ENCODE results near the gene CD22.
A peak's percentile ranks its signal among the peaks of the same experiment; 100 is the strongest.

Gene CD22

GRCh38 chr19:35310811-35311465 lies 18.0 kb upstream of the CD22 start:
- no peak for TF ChIP-seq JUND (IDR thresholded peaks at IDR 0.05; ENCODE audit: low read depth)
- no peak for DNase-seq (ENCODE audit: low read depth in 1 of 2, low spot score in 1 of 2)
- in situ Hi-C loops (cut with HindIII; ENCODE audit: low pct_unique_long_range_greater_than_20kb, low sequenced_read_pairs) = no loop called here

- in situ Hi-C loops (cut with HindIII; ENCODE audit: low pct_unique_long_range_greater_than_20kb, low sequenced_read_pairs) = no loop called here
- DNase-seq (ENCODE audit: low read depth in 1 of 2, low spot score in 1 of 2) = peak in 1 of 2 experiments; percentile 48
- no peak for TF ChIP-seq JUND (IDR thresholded peaks at IDR 0.05; ENCODE audit: low read depth)
These were observed 16.9 kb upstream of the CD22 start for GRCh38 chr19:35311901-35312665.

GRCh38 chr19:35313587-35313986 lies 15.4 kb upstream of the CD22 start:
- peak in 1 of 2 experiments; percentile 82 for DNase-seq (ENCODE audit: low read depth in 1 of 2, low spot score in 1 of 2)
- in situ Hi-C loops (cut with HindIII; ENCODE audit: low pct_unique_long_range_greater_than_20kb, low sequenced_read_pairs) = no loop called here
- TF ChIP-seq JUND (IDR thresholded peaks at IDR 0.05; ENCODE audit: low read depth) = no peak

GRCh38 chr19:35314031-35314430 lies 15.0 kb upstream of the CD22 start:
- in situ Hi-C loops (cut with HindIII; ENCODE audit: low pct_unique_long_range_greater_than_20kb, low sequenced_read_pairs) = no loop called here
- no peak for TF ChIP-seq JUND (IDR thresholded peaks at IDR 0.05; ENCODE audit: low read depth)
- no peak for DNase-seq (ENCODE audit: low read depth in 1 of 2, low spot score in 1 of 2)

- in situ Hi-C loops (cut with HindIII; ENCODE audit: low pct_unique_long_range_greater_than_20kb, low sequenced_read_pairs) = no loop called here
- DNase-seq (ENCODE audit: low read depth in 1 of 2, low spot score in 1 of 2) = no peak
- no peak for TF ChIP-seq JUND (IDR thresholded peaks at IDR 0.05; ENCODE audit: low read depth)
These were observed 14.0 kb upstream of the CD22 start for GRCh38 chr19:35314858-35315470.

- TF ChIP-seq JUND (IDR thresholded peaks at IDR 0.05; ENCODE audit: low read depth) = no peak
- no peak for DNase-seq (ENCODE audit: low read depth in 1 of 2, low spot score in 1 of 2)
- in situ Hi-C loops (cut with HindIII; ENCODE audit: low pct_unique_long_range_greater_than_20kb, low sequenced_read_pairs) = no loop called here
These were observed 13.1 kb upstream of the CD22 start for GRCh38 chr19:35315883-35316282.

- in situ Hi-C loops (cut with HindIII; ENCODE audit: low pct_unique_long_range_greater_than_20kb, low sequenced_read_pairs) = no loop called here
- no peak for DNase-seq (ENCODE audit: low read depth in 1 of 2, low spot score in 1 of 2)
- no peak for TF ChIP-seq JUND (IDR thresholded peaks at IDR 0.05; ENCODE audit: low read depth)
These were observed 12.4 kb upstream of the CD22 start for GRCh38 chr19:35316560-35316959.

- in situ Hi-C loops (cut with HindIII; ENCODE audit: low pct_unique_long_range_greater_than_20kb, low sequenced_read_pairs) = no loop called here
- peak in 1 of 2 experiments; percentile 88 for DNase-seq (ENCODE audit: low read depth in 1 of 2, low spot score in 1 of 2)
- TF ChIP-seq JUND (IDR thresholded peaks at IDR 0.05; ENCODE audit: low read depth) = no peak
These were observed 11.4 kb upstream of the CD22 start for GRCh38 chr19:35317464-35318043.

GRCh38 chr19:35318679-35319448 lies 10.1 kb upstream of the CD22 start:
- in situ Hi-C loops (cut with HindIII; ENCODE audit: low pct_unique_long_range_greater_than_20kb, low sequenced_read_pairs) = no loop called here
- DNase-seq (ENCODE audit: low read depth in 1 of 2, low spot score in 1 of 2) = peak in 1 of 2 experiments; percentile 80
- TF ChIP-seq JUND (IDR thresholded peaks at IDR 0.05; ENCODE audit: low read depth) = no peak

GRCh38 chr19:35320065-35320713 lies 8.8 kb upstream of the CD22 start:
- no peak for TF ChIP-seq JUND (IDR thresholded peaks at IDR 0.05; ENCODE audit: low read depth)

GRCh38 chr19:35321291-35321690 lies 7.7 kb upstream of the CD22 start:
- in situ Hi-C loops (cut with HindIII; ENCODE audit: low pct_unique_long_range_greater_than_20kb, low sequenced_read_pairs) = no loop called here
- TF ChIP-seq JUND (IDR thresholded peaks at IDR 0.05; ENCODE audit: low read depth) = no peak
- DNase-seq (ENCODE audit: low read depth in 1 of 2, low spot score in 1 of 2) = no peak

More at GRCh38 chr19:35320065-35320713, 8.8 kb upstream of the CD22 start:
- in situ Hi-C loops (cut with HindIII; ENCODE audit: low pct_unique_long_range_greater_than_20kb, low sequenced_read_pairs) = no loop called here
- no peak for DNase-seq (ENCODE audit: low read depth in 1 of 2, low spot score in 1 of 2)

- TF ChIP-seq JUND (IDR thresholded peaks at IDR 0.05; ENCODE audit: low read depth) = no peak
- no peak for DNase-seq (ENCODE audit: low read depth in 1 of 2, low spot score in 1 of 2)
- in situ Hi-C loops (cut with HindIII; ENCODE audit: low pct_unique_long_range_greater_than_20kb, low sequenced_read_pairs) = no loop called here
These were observed 7.0 kb upstream of the CD22 start for GRCh38 chr19:35322014-35322413.
